GM23338 (cell line): ENCODE data around the gene MPHOSPH10. TPM values are rescaled to one million over a fixed set of nuclear protein-coding genes. Genes with fewer than 3 reads are reported as not detected.

Experiments
- ATAC-seq: fragments of 200-7000 bp; cut with Tn5 transposase; 3 replicates; pipeline ENCODE4 v1.9.1; 2020
- DNase-seq: peaks from one replicate; pipeline ENCODE4 v3.0.0-alpha.2; 2015; ENCODE audit warnings: low spot score
- H2AFZ ChIP-seq: fragments of 200-600 bp; sonication (generic); 2 replicates; pipeline ENCODE4 v1.8.0; 2016; ENCODE audit warnings: antibody characterized with exemption, mild to moderate bottlenecking, moderate library complexity
- H3F3A ChIP-seq: fragments of 200-600 bp; sonication (generic); replicated peaks from 2 replicates; pipeline ENCODE4 v1.8.0; 2017; ENCODE audit warnings: antibody characterized with exemption, mixed run types, low read depth
- H3K27ac ChIP-seq: fragments of 200-600 bp; sonication (generic); 2 replicates; pipeline ENCODE4 v1.6.1; 2016; ENCODE audit warnings: low read depth
- H3K27me3 ChIP-seq: fragments of 200-600 bp; sonication (generic); 2 replicates; pipeline ENCODE4 v1.8.0; 2016; ENCODE audit warnings: mild to moderate bottlenecking, mixed run types, moderate library complexity; ENCODE audit not compliant: insufficient read depth
- H3K36me3 ChIP-seq: fragments of 200-600 bp; sonication (generic); 2 replicates; pipeline ENCODE4 v1.8.0; 2016; ENCODE audit warnings: mild to moderate bottlenecking; ENCODE audit not compliant: insufficient read depth
- H3K4me1 ChIP-seq: fragments of 200-600 bp; sonication (generic); 2 replicates; pipeline ENCODE4 v1.8.0; 2016; ENCODE audit warnings: mild to moderate bottlenecking, moderate library complexity; ENCODE audit not compliant: insufficient read depth
- H3K4me2 ChIP-seq: fragments of 200-600 bp; sonication (generic); 2 replicates; pipeline ENCODE4 v1.7.1; 2017; ENCODE audit warnings: mixed run types
- H3K4me3 ChIP-seq: fragments of 200-600 bp; sonication (generic); 2 replicates; pipeline ENCODE4 v1.6.1; 2016; ENCODE audit warnings: mixed run types
- H3K79me2 ChIP-seq: fragments of 200-600 bp; sonication (generic); replicated peaks from 2 replicates; pipeline ENCODE4 v1.8.0; 2017; ENCODE audit warnings: mild to moderate bottlenecking; ENCODE audit not compliant: insufficient read depth
- H3K9me2 ChIP-seq: fragments of 200-600 bp; sonication (generic); 2 replicates; pipeline ENCODE4 v1.8.0; 2017; ENCODE audit not compliant: insufficient read depth
- H4K20me1 ChIP-seq: fragments of 200-600 bp; sonication (generic); replicated peaks from 2 replicates; pipeline ENCODE4 v1.8.0; 2017; ENCODE audit warnings: mild to moderate bottlenecking; ENCODE audit not compliant: insufficient read depth
- H3K27ac Mint-ChIP-seq: 2 replicates; pipeline ENCODE4 v1.8.0; 2020; ENCODE audit warnings: inconsistent platforms, mild to moderate bottlenecking, moderate library complexity, mixed read lengths
- H3K27me3 Mint-ChIP-seq: 3 replicates; pipeline ENCODE4 v1.8.0; 2022; ENCODE audit warnings: low read depth, mild to moderate bottlenecking, moderate library complexity, mixed read lengths, inconsistent platforms; ENCODE audit not compliant: insufficient read depth, poor library complexity
- H3K36me3 Mint-ChIP-seq: 3 replicates; pipeline ENCODE4 v1.8.0; 2021; ENCODE audit warnings: low read depth, mild to moderate bottlenecking, inconsistent platforms, moderate library complexity, mixed read lengths
- H3K4me1 Mint-ChIP-seq: 3 replicates; pipeline ENCODE4 v1.8.0; 2020; ENCODE audit warnings: mild to moderate bottlenecking, inconsistent platforms, mixed read lengths
- H3K4me3 Mint-ChIP-seq: 3 replicates; pipeline ENCODE4 v1.8.0; 2021; ENCODE audit warnings: moderate library complexity, mild to moderate bottlenecking, inconsistent platforms, mixed read lengths
- H3K9me3 Mint-ChIP-seq: 3 replicates; pipeline ENCODE4 v1.8.0; 2020; ENCODE audit warnings: moderate library complexity, mild to moderate bottlenecking, inconsistent platforms, mixed read lengths
- CREB1 ChIP-seq: fragments of 250-450 bp; sonication (Bioruptor Pico); IDR thresholded peaks from 2 replicates; pipeline ENCODE4 v1.5.0; 2020; ENCODE audit warnings: low read depth, mild to moderate bottlenecking, moderate library complexity
- EZH2 ChIP-seq: fragments of 200-600 bp; sonication (generic); IDR thresholded peaks from one replicate; pipeline ENCODE4 v1.8.0; 2017; ENCODE audit warnings: antibody characterized with exemption, mild to moderate bottlenecking, low read depth; ENCODE audit not compliant: unreplicated experiment
- EZH2phosphoT487 ChIP-seq: fragments of 200-600 bp; sonication (generic); IDR thresholded peaks from one replicate; pipeline ENCODE4 v1.8.1; 2018; ENCODE audit warnings: antibody characterized with exemption; ENCODE audit not compliant: unreplicated experiment
- JUNB ChIP-seq: IDR thresholded peaks from one replicate; pipeline ENCODE4 v1.6.1; 2016; ENCODE audit warnings: antibody characterized with exemption; ENCODE audit not compliant: unreplicated experiment
- NANOG ChIP-seq: IDR thresholded peaks from 2 replicates; pipeline ENCODE4 v1.6.1; 2016; ENCODE audit warnings: antibody characterized with exemption, borderline replicate concordance
- POLR2AphosphoS5 ChIP-seq: IDR thresholded peaks from 2 replicates; pipeline ENCODE4 v1.6.1; 2016; ENCODE audit warnings: antibody characterized with exemption, low read depth
- STAT1 ChIP-seq: IDR thresholded peaks from one replicate; pipeline ENCODE4 v1.6.1; 2016; ENCODE audit warnings: antibody characterized with exemption; ENCODE audit not compliant: unreplicated experiment
- ZNF114 ChIP-seq: fragments of 250-450 bp; sonication (Bioruptor Pico); IDR thresholded peaks from 2 replicates; pipeline ENCODE4 v1.5.0; 2020; ENCODE audit warnings: mild to moderate bottlenecking, moderate library complexity
- ZNF331 ChIP-seq: fragments of 250-450 bp; sonication (Bioruptor Pico); IDR thresholded peaks from 2 replicates; pipeline ENCODE4 v1.5.0; 2020; ENCODE audit warnings: low read depth, mild to moderate bottlenecking, moderate library complexity
- polyA plus RNA-seq: library from polyadenylated mRNA; unstranded; fragments of >200 nt; fragmentation: Nextera tagmentation; extraction: Ambion mirVana; gene quantifications from 2 replicates; pipeline ENCODE4 v1.2.1, GENCODE V29; 2016
- total RNA-seq: library from RNA; depleted of rRNA; stranded (reverse); fragments of >200 nt; shearing (Covaris generic); gene quantifications from 2 replicates; pipeline ENCODE4 v1.2.3, GENCODE V29; 2014
- TF ChIP-seq, protein P1 (sequence below): IDR thresholded peaks from one replicate; pipeline ENCODE4 v1.6.1; 2018; ENCODE audit warnings: antibody characterized with exemption; ENCODE audit not compliant: unreplicated experiment
- TF ChIP-seq, protein P2 (sequence below): fragments of 250-450 bp; sonication (Bioruptor Pico); IDR thresholded peaks from 2 replicates; pipeline ENCODE4 v1.5.0; 2020; ENCODE audit warnings: mild to moderate bottlenecking, moderate library complexity
- TF ChIP-seq, protein P3 (sequence below): IDR thresholded peaks from 2 replicates; pipeline ENCODE4 v1.6.1; 2016; ENCODE audit warnings: antibody characterized with exemption
- TF ChIP-seq, protein P4 (sequence below), 2 experiments: fragments of 200-600 bp in 1 of 2; sonication (generic) in 1 of 2; conservative IDR thresholded peaks; 2 replicates each; pipeline versions ENCODE4 v1.5.1 to v1.6.1; 2016 to 2017; ENCODE audit warnings: antibody characterized with exemption in 2 of 2, low read depth in 2 of 2, mild to moderate bottlenecking in 2 of 2, moderate library complexity in 1 of 2

The MPHOSPH10 gene
- total and polyA plus RNA-seq, 2 experiments from 2014 or later, result 23.8 to 64.8 TPM

DNA sequence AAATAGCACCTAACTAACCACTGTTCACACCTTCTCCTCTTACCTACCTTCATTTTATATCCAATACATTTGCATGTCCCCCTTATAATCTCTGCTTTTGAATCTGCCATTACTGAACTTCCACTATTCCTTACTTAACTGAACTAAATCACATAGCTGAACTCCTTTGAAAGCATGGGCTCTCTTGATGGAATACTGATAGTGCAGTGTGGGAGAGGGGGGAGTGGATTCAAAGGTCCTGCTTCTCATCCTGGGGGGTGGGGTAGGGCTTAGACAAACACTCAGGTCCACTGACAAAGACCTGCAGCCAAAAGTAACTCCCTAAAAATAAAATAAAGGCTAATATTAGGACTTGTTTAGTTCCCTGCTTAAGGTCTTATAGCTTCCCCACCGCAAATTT is 9.0 kb upstream of the MPHOSPH10 start:
- Histone ChIP-seq H3K4me2 (no peak overlapping the region), H3K79me2 (no peaks in the 10 kb centered on the region; the same call in 1 of the 2 replicates), H4K20me1 (peaks cover 6% of the 10 kb centered on the region; the same call in 1 of the 2 replicates), H3K4me3 (no peak overlapping the region), H3K27ac (no peak overlapping the region), H3F3A (no peaks in the 10 kb centered on the region), H3K4me1 (no peaks in the 10 kb centered on the region), H3K27me3 (no peaks in the 10 kb centered on the region), H3K9me2 (no peaks in the 10 kb centered on the region), H2AFZ (no peak overlapping the region), H3K36me3 (peaks cover 17% of the 10 kb centered on the region; the same call in 1 of the 2 replicates)
- DNase-seq (no peak), ATAC-seq (no peak)
- Mint-ChIP-seq H3K4me1 (no peaks in the 10 kb centered on the region), H3K36me3 (peaks cover 28% of the 10 kb centered on the region), H3K9me3 (no peaks in the 10 kb centered on the region), H3K27me3 (peaks cover 5% of the 10 kb centered on the region), H3K4me3 (no peak overlapping the region), H3K27ac (no peak overlapping the region)
- no peak for TF ChIP-seq JUNB
- TF ChIP-seq CREB1, result no peak
- no peak for TF ChIP-seq NANOG
- TF ChIP-seq STAT1, result no peak
- TF ChIP-seq, protein P1, sequence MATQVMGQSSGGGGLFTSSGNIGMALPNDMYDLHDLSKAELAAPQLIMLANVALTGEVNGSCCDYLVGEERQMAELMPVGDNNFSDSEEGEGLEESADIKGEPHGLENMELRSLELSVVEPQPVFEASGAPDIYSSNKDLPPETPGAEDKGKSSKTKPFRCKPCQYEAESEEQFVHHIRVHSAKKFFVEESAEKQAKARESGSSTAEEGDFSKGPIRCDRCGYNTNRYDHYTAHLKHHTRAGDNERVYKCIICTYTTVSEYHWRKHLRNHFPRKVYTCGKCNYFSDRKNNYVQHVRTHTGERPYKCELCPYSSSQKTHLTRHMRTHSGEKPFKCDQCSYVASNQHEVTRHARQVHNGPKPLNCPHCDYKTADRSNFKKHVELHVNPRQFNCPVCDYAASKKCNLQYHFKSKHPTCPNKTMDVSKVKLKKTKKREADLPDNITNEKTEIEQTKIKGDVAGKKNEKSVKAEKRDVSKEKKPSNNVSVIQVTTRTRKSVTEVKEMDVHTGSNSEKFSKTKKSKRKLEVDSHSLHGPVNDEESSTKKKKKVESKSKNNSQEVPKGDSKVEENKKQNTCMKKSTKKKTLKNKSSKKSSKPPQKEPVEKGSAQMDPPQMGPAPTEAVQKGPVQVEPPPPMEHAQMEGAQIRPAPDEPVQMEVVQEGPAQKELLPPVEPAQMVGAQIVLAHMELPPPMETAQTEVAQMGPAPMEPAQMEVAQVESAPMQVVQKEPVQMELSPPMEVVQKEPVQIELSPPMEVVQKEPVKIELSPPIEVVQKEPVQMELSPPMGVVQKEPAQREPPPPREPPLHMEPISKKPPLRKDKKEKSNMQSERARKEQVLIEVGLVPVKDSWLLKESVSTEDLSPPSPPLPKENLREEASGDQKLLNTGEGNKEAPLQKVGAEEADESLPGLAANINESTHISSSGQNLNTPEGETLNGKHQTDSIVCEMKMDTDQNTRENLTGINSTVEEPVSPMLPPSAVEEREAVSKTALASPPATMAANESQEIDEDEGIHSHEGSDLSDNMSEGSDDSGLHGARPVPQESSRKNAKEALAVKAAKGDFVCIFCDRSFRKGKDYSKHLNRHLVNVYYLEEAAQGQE, result no peak
- TF ChIP-seq, protein P2, sequence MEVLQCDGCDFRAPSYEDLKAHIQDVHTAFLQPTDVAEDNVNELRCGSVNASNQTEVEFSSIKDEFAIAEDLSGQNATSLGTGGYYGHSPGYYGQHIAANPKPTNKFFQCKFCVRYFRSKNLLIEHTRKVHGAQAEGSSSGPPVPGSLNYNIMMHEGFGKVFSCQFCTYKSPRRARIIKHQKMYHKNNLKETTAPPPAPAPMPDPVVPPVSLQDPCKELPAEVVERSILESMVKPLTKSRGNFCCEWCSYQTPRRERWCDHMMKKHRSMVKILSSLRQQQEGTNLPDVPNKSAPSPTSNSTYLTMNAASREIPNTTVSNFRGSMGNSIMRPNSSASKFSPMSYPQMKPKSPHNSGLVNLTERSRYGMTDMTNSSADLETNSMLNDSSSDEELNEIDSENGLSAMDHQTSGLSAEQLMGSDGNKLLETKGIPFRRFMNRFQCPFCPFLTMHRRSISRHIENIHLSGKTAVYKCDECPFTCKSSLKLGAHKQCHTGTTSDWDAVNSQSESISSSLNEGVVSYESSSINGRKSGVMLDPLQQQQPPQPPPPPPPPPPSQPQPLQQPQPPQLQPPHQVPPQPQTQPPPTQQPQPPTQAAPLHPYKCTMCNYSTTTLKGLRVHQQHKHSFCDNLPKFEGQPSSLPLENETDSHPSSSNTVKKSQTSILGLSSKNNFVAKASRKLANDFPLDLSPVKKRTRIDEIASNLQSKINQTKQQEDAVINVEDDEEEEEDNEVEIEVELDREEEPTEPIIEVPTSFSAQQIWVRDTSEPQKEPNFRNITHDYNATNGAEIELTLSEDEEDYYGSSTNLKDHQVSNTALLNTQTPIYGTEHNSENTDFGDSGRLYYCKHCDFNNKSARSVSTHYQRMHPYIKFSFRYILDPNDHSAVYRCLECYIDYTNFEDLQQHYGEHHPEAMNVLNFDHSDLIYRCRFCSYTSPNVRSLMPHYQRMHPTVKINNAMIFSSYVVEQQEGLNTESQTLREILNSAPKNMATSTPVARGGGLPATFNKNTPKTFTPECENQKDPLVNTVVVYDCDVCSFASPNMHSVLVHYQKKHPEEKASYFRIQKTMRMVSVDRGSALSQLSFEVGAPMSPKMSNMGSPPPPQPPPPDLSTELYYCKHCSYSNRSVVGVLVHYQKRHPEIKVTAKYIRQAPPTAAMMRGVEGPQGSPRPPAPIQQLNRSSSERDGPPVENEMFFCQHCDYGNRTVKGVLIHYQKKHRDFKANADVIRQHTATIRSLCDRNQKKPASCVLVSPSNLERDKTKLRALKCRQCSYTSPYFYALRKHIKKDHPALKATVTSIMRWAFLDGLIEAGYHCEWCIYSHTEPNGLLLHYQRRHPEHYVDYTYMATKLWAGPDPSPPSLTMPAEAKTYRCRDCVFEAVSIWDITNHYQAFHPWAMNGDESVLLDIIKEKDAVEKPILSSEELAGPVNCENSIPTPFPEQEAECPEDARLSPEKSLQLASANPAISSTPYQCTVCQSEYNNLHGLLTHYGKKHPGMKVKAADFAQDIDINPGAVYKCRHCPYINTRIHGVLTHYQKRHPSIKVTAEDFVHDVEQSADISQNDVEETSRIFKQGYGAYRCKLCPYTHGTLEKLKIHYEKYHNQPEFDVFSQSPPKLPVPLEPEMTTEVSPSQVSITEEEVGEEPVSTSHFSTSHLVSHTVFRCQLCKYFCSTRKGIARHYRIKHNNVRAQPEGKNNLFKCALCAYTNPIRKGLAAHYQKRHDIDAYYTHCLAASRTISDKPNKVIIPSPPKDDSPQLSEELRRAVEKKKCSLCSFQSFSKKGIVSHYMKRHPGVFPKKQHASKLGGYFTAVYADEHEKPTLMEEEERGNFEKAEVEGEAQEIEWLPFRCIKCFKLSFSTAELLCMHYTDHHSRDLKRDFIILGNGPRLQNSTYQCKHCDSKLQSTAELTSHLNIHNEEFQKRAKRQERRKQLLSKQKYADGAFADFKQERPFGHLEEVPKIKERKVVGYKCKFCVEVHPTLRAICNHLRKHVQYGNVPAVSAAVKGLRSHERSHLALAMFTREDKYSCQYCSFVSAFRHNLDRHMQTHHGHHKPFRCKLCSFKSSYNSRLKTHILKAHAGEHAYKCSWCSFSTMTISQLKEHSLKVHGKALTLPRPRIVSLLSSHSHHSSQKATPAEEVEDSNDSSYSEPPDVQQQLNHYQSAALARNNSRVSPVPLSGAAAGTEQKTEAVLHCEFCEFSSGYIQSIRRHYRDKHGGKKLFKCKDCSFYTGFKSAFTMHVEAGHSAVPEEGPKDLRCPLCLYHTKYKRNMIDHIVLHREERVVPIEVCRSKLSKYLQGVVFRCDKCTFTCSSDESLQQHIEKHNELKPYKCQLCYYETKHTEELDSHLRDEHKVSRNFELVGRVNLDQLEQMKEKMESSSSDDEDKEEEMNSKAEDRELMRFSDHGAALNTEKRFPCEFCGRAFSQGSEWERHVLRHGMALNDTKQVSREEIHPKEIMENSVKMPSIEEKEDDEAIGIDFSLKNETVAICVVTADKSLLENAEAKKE (CRISPR knock-in tag), result no peak
- TF ChIP-seq POLR2AphosphoS5, result no peak
- TF ChIP-seq EZH2, result no peak
- TF ChIP-seq, protein P3, sequence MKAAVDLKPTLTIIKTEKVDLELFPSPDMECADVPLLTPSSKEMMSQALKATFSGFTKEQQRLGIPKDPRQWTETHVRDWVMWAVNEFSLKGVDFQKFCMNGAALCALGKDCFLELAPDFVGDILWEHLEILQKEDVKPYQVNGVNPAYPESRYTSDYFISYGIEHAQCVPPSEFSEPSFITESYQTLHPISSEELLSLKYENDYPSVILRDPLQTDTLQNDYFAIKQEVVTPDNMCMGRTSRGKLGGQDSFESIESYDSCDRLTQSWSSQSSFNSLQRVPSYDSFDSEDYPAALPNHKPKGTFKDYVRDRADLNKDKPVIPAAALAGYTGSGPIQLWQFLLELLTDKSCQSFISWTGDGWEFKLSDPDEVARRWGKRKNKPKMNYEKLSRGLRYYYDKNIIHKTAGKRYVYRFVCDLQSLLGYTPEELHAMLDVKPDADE, result no peak
- TF ChIP-seq EZH2phosphoT487, result no peak
- TF ChIP-seq, protein P4, sequence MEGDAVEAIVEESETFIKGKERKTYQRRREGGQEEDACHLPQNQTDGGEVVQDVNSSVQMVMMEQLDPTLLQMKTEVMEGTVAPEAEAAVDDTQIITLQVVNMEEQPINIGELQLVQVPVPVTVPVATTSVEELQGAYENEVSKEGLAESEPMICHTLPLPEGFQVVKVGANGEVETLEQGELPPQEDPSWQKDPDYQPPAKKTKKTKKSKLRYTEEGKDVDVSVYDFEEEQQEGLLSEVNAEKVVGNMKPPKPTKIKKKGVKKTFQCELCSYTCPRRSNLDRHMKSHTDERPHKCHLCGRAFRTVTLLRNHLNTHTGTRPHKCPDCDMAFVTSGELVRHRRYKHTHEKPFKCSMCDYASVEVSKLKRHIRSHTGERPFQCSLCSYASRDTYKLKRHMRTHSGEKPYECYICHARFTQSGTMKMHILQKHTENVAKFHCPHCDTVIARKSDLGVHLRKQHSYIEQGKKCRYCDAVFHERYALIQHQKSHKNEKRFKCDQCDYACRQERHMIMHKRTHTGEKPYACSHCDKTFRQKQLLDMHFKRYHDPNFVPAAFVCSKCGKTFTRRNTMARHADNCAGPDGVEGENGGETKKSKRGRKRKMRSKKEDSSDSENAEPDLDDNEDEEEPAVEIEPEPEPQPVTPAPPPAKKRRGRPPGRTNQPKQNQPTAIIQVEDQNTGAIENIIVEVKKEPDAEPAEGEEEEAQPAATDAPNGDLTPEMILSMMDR (conservative IDR thresholded peaks at IDR 0.05; ENCODE audit: low read depth in 2 of 2), result no peak
- no peak for TF ChIP-seq ZNF331 (CRISPR knock-in tag)
- no peak for TF ChIP-seq ZNF114 (CRISPR knock-in tag)
